Heart right ventricle (tissue), 16 donors: Measurements from ENCODE around the gene EML1. TPM values are rescaled to one million over a fixed set of nuclear protein-coding genes. Genes with fewer than 3 reads are reported as not detected.

ENCODE experiments used
- ATAC-seq, 8 donors: fragments of 200-7000 bp; cut with Tn5 transposase; one replicate each; pipeline ENCODE4 v1.9.1; 2020; ENCODE audit warnings: mild to moderate bottlenecking in 8 of 8, moderate library complexity in 8 of 8, moderate number of reproducible peaks in 1 of 8
- DNase-seq, 2 donors: peaks; one replicate each; pipeline ENCODE4 v3.0.0-alpha.2; 2020
- H3K27ac ChIP-seq, 10 donors: fragments of 200-600 bp; sonication (generic) in 2 of 10; one replicate each; pipeline versions ENCODE4 v1.5.0 to v1.8.0; 2020 to 2022; ENCODE audit warnings: mild to moderate bottlenecking in 3 of 10
- H3K27me3 ChIP-seq, 7 donors: fragments of 200-600 bp; one replicate each; pipeline ENCODE4 v1.8.0; 2021 to 2022; ENCODE audit warnings: mild to moderate bottlenecking in 2 of 7
- H3K36me3 ChIP-seq, 9 donors: fragments of 200-600 bp; sonication (generic) in 1 of 9; one replicate each; pipeline versions ENCODE4 v1.5.0 to v1.8.0; 2020 to 2022; ENCODE audit warnings: mild to moderate bottlenecking in 2 of 9
- H3K4me1 ChIP-seq, 9 donors: fragments of 200-600 bp; sonication (generic) in 1 of 9; one replicate each; pipeline versions ENCODE4 v1.5.0 to v1.8.0; 2020 to 2022; ENCODE audit warnings: mild to moderate bottlenecking in 4 of 9
- H3K4me3 ChIP-seq, 10 donors: fragments of 200-600 bp; sonication (generic) in 2 of 10; one replicate each; pipeline versions ENCODE4 v1.5.0 to v1.8.0; 2020 to 2022; ENCODE audit warnings: mild to moderate bottlenecking in 7 of 10, moderate library complexity in 2 of 10
- H3K9me3 ChIP-seq, 11 donors: fragments of 200-600 bp in 10 of 11; sonication (generic) in 2 of 11; one replicate each; pipeline versions ENCODE4 v1.5.0 to v1.8.0; 2013 to 2022; ENCODE audit warnings: mild to moderate bottlenecking in 2 of 11, control low read depth in 1 of 11, moderate library complexity in 1 of 11
- CTCF ChIP-seq, 9 donors: fragments of 200-600 bp; sonication (generic) in 2 of 9; IDR thresholded peaks; one replicate each; pipeline versions ENCODE4 v1.5.0 to v1.8.0; 2021 to 2022; ENCODE audit warnings: antibody characterized with exemption in 9 of 9, mild to moderate bottlenecking in 5 of 9, moderate library complexity in 1 of 9
- WGBS, 2 donors: extraction: QIAGEN DNeasy Blood & Tissue Kit; methylation state at CpG; one replicate each; pipeline ENCODE4 v1.1.7; 2013; ENCODE audit warnings: inconsistent platforms in 1 of 2; 5-methylcytosine and 5-hydroxymethylcytosine counted together
- intact Hi-C, 10 donors: fragments of 100-400 bp; cut with DNase I; formaldehyde crosslinking; loops; one replicate each; pipeline versions ENCODE4 v1.11.1 to v1.14.2; 2022
- polyA plus RNA-seq, 2 donors: library from polyadenylated mRNA; stranded (reverse); fragments of 200-250 nt; gene quantifications; one replicate each; pipeline ENCODE4 v1.2.3, GENCODE V29; 2013
- total RNA-seq, 10 donors: library from RNA; stranded (reverse); fragmentation: NEBNext Ultra II Directional in 3 of 10; extraction: Animal tissue kit (Norgen Biotek cat#: 25700) in 3 of 10; gene quantifications; one replicate each; pipeline versions ENCODE4 v1.2.1 to v1.2.4, GENCODE V29; 2021 to 2023
- donor health status: Arrhythmogenic right ventricular cardiomyopathy.
- donor health status: ischemic (EF 13 %, LVEDD 7.1; RV severe dilation, severe dysfunction).
- donor health status: healthy with polysubstance abuse.
- donor health status: DM: no; HTN: yes; CAD: no.
- donor health status: DM: no; HTN: no; CAD: no.
- donor health status: ischemic (EF 25% LVEDD 6.9; RV normal size, moderate dysfunction).
- donor health status: ischemic (EF 25% LVEDD 5.7; RV mildly dilated, moderate dysfunction).
- donor health status: healthy.
- donor health status: DM: yes; HTN: yes; CAD: no.
- donor health status: Ischemic cardiomyopathy.
- donor health status: ischemic (EF 35%, LVEDD 5.7; RV mildly dilated, moderate dysfunction).
- donor health status: nonischemic (EF 11% LVEDD 7.7; RV severe dilation, severe dysfunction).
- donor health status: DM: yes; HTN: yes; CAD: no.
- donor health status: PGD.
- donor health status: ischemic (EF 29% LVEDD 5.4; RV normal size, mild dysfunction).
- donor health status: nonischemic (EF 23%, LVEDD 6.1; RV moderate dilation, normal function).

Gene EML1
- total and polyA plus RNA-seq, 12 donors, result 9.1 to 49.2 (median 33.8) TPM

- intact Hi-C loops, result no loop called here
- no peak for DNase-seq
- Histone ChIP-seq H3K4me1 (peaks cover 0 to 7% (median 0%) of the 10 kb centered on the region in 9 donors), H3K36me3 (peaks cover 0 to 54% (median 0%) of the 10 kb centered on the region in 9 donors), H3K27ac (no peak overlapping the region), H3K4me3 (no peak overlapping the region), H3K27me3 (no peaks in the 10 kb centered on the region), H3K9me3 (peaks cover 0 to 4% (median 0%) of the 10 kb centered on the region in 11 donors)
- 97 to 99% methylated on average over 6 of the region's 6 CpGs for WGBS, 2 donors
- no peak for TF ChIP-seq CTCF (IDR thresholded peaks at IDR 0.05)
- ATAC-seq, result no peak
These were observed 136.4 kb downstream of the EML1 start for GRCh38 chr14:99929601-99930000.

GRCh38 chr14:99930420-99931274, 137.4 kb downstream of the EML1 start:
- Histone ChIP-seq H3K4me3 (no peak overlapping the region), H3K27me3 (no peaks in the 10 kb centered on the region), H3K36me3 (peaks cover 0 to 49% (median 0%) of the 10 kb centered on the region in 9 donors), H3K9me3 (peaks cover 0 to 4% (median 0%) of the 10 kb centered on the region in 11 donors), H3K4me1 (peaks cover 0 to 7% (median 0%) of the 10 kb centered on the region in 9 donors), H3K27ac (no peak overlapping the region)
- intact Hi-C loops, result no loop called here
- no peak for ATAC-seq
- no peak for DNase-seq
- no peak for TF ChIP-seq CTCF (IDR thresholded peaks at IDR 0.05)
- 85 to 88% methylated on average over 6 of the region's 6 CpGs for WGBS, 2 donors

GRCh38 chr14:99931308-99931707, 138.1 kb downstream of the EML1 start:
- Histone ChIP-seq H3K27me3 (no peaks in the 10 kb centered on the region), H3K4me1 (peaks cover 0 to 7% (median 0%) of the 10 kb centered on the region in 9 donors), H3K4me3 (no peak overlapping the region), H3K9me3 (peaks cover 0 to 4% (median 0%) of the 10 kb centered on the region in 11 donors), H3K27ac (no peak overlapping the region), H3K36me3 (peaks cover 0 to 51% (median 6%) of the 10 kb centered on the region in 9 donors)
- no peak for TF ChIP-seq CTCF (IDR thresholded peaks at IDR 0.05)
- DNase-seq (no peak), ATAC-seq (no peak)
- WGBS, 2 donors, result 96% methylated on average over 4 of the region's 4 CpGs
- intact Hi-C loops, result no loop called here

GRCh38 chr14:99936056-99936455, 142.8 kb downstream of the EML1 start:
- TF ChIP-seq CTCF (IDR thresholded peaks at IDR 0.05), result no peak
- intact Hi-C loops, result no loop called here

More at GRCh38 chr14:99936056-99936455, 142.8 kb downstream of the EML1 start:
- Histone ChIP-seq H3K9me3 (no peaks in the 10 kb centered on the region), H3K4me3 (no peak overlapping the region), H3K27ac (no peak overlapping the region), H3K27me3 (no peaks in the 10 kb centered on the region), H3K36me3 (peaks cover 0 to 85% (median 25%) of the 10 kb centered on the region in 9 donors), H3K4me1 (no peaks in the 10 kb centered on the region)
- DNase-seq (no peak), ATAC-seq (no peak)
- WGBS, 2 donors, result 96% methylated on average over 16 of the region's 16 CpGs
